Measurements from ENCODE around the gene PTPRM.

The PTPRM gene

GRCh38 chr18:8448130-8448529 lies 881.0 kb downstream of the PTPRM start:
- no peak overlapping the region for H3K9ac ChIP-seq (ENCODE audit: low read length)
- no peaks in the 10 kb centered on the region for H3K79me2 ChIP-seq (ENCODE audit: insufficient read depth, low read length)
- H2AFZ ChIP-seq (ENCODE audit: low read depth, low read length, severe bottlenecking), result no peak overlapping the region
- TF ChIP-seq CTCF (IDR thresholded peaks at IDR 0.05; ENCODE audit: insufficient read depth, low read length, poor library complexity, severe bottlenecking) (no peak), EZH2phosphoT487 (conservative IDR thresholded peaks at IDR 0.05; ENCODE audit: low read length) (no peak)
- no peaks in the 10 kb centered on the region for H3K27me3 ChIP-seq (ENCODE audit: low read length)
- no peaks in the 10 kb centered on the region for H4K20me1 ChIP-seq (ENCODE audit: low read depth, low read length)
- no peak overlapping the region for H3K4me3 ChIP-seq (ENCODE audit: insufficient read depth, low read length, poor library complexity, severe bottlenecking)
- H3K36me3 ChIP-seq (ENCODE audit: low read length), result no peaks in the 10 kb centered on the region
- no peaks in the 10 kb centered on the region for H3F3A ChIP-seq (ENCODE audit: insufficient read depth)
- no peak overlapping the region for H3K27ac ChIP-seq (ENCODE audit: low read depth, low read length)
- no peak overlapping the region for H3K4me2 ChIP-seq (ENCODE audit: low read depth, low read length, poor library complexity, severe bottlenecking)
- no peaks in the 10 kb centered on the region for H3K9me2 ChIP-seq (replicated peaks; ENCODE audit: insufficient read depth, low read length)
- no peaks in the 10 kb centered on the region for H3K9me3 ChIP-seq (ENCODE audit: insufficient read depth, low read length)

DNA sequence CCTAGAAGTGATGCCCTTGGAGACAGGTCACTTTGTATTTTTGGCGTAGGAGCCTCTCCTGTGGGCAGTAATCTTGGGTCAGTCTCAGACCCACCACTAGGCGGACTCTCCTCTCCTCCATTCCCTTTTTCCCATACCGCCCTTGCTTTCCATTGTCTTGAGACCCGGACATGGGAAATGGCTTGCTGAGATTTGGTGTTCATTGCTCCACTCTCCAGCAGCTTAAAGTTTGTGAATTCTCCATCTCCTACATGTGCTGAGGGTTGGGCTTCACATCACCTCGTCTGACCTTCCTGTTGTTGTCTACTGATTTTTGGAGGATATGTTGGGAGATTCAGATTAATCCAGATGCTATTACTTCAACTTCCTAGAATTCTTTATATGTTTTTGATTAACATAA lies 882.9 kb downstream of the PTPRM start:
- Histone ChIP-seq H3K9me3 (ENCODE audit: insufficient read depth, low read length) (no peaks in the 10 kb centered on the region), H3K27me3 (ENCODE audit: low read length) (no peaks in the 10 kb centered on the region), H3K27ac (ENCODE audit: low read depth, low read length) (no peak overlapping the region), H3K36me3 (ENCODE audit: low read length) (no peaks in the 10 kb centered on the region), H3K9me2 (replicated peaks; ENCODE audit: insufficient read depth, low read length) (no peaks in the 10 kb centered on the region; the same call in 1 of the 2 replicates), H3K4me2 (ENCODE audit: low read depth, low read length, poor library complexity, severe bottlenecking) (no peak overlapping the region), H3F3A (ENCODE audit: insufficient read depth) (no peaks in the 10 kb centered on the region), H2AFZ (ENCODE audit: low read depth, low read length, severe bottlenecking) (no peak overlapping the region), H3K9ac (ENCODE audit: low read length) (no peak overlapping the region), H3K4me3 (ENCODE audit: insufficient read depth, low read length, poor library complexity, severe bottlenecking) (no peak overlapping the region), H3K79me2 (ENCODE audit: insufficient read depth, low read length) (no peaks in the 10 kb centered on the region), H4K20me1 (ENCODE audit: low read depth, low read length) (no peaks in the 10 kb centered on the region)
- TF ChIP-seq CTCF (IDR thresholded peaks at IDR 0.05; ENCODE audit: insufficient read depth, low read length, poor library complexity, severe bottlenecking), result peak; percentile 17
- TF ChIP-seq EZH2phosphoT487 (conservative IDR thresholded peaks at IDR 0.05; ENCODE audit: low read length), result no peak

GRCh38 chr18:8450898-8451665 lies 884.0 kb downstream of the PTPRM start:
- TF ChIP-seq EZH2phosphoT487 (conservative IDR thresholded peaks at IDR 0.05; ENCODE audit: low read length) (no peak), CTCF (IDR thresholded peaks at IDR 0.05; ENCODE audit: insufficient read depth, low read length, poor library complexity, severe bottlenecking) (no peak)
- Histone ChIP-seq H3K4me3 (ENCODE audit: insufficient read depth, low read length, poor library complexity, severe bottlenecking) (no peak overlapping the region), H4K20me1 (ENCODE audit: low read depth, low read length) (no peaks in the 10 kb centered on the region), H3K4me2 (ENCODE audit: low read depth, low read length, poor library complexity, severe bottlenecking) (no peak overlapping the region), H3K27ac (ENCODE audit: low read depth, low read length) (no peak overlapping the region), H3K9me2 (replicated peaks; ENCODE audit: insufficient read depth, low read length) (no peaks in the 10 kb centered on the region; the same call in 1 of the 2 replicates), H3K79me2 (ENCODE audit: insufficient read depth, low read length) (no peaks in the 10 kb centered on the region), H3K9ac (ENCODE audit: low read length) (no peak overlapping the region), H3F3A (ENCODE audit: insufficient read depth) (no peaks in the 10 kb centered on the region), H2AFZ (ENCODE audit: low read depth, low read length, severe bottlenecking) (no peak overlapping the region), H3K27me3 (ENCODE audit: low read length) (no peaks in the 10 kb centered on the region), H3K36me3 (ENCODE audit: low read length) (no peaks in the 10 kb centered on the region), H3K9me3 (ENCODE audit: insufficient read depth, low read length) (no peaks in the 10 kb centered on the region)

All from SU-DHL-6 (cell line).